Body of pancreas (tissue), 4 donors: ENCODE results near the gene C15orf61. TPM values are rescaled to one million over a fixed set of nuclear protein-coding genes. Genes with fewer than 3 reads are reported as not detected.
A peak's percentile ranks its signal among the peaks of the same experiment; 100 is the strongest.

Experiments used
- ATAC-seq: fragments of 150-250 bp; one replicate; pipeline ENCODE4 v1.9.1; 2016
- DNase-seq, 4 donors: peaks; one replicate each; pipeline ENCODE4 v3.0.0-alpha.2; 2019
- H3K27ac ChIP-seq, 4 donors: fragments of 200-600 bp; sonication (generic); 1 replicate in 3 of 4; 2 replicates in 1 of 4; pipeline versions ENCODE4 v1.5.1 to v1.6.1; 2016 to 2019; ENCODE audit warnings: mild to moderate bottlenecking in 1 of 4, mixed read lengths in 1 of 4, moderate library complexity in 1 of 4
- H3K27me3 ChIP-seq, 2 donors: fragments of 200-600 bp; sonication (generic); one replicate each; pipeline ENCODE4 v1.6.0; 2016; ENCODE audit warnings: mild to moderate bottlenecking in 1 of 2
- H3K36me3 ChIP-seq, 2 donors: fragments of 200-600 bp; sonication (generic); replicated peaks in 1 of 2; 2 replicates each; pipeline ENCODE4 v1.5.1; 2016; ENCODE audit warnings: low read depth in 2 of 2; ENCODE audit not compliant: insufficient read depth in 1 of 2
- H3K4me1 ChIP-seq: fragments of 200-600 bp; sonication (generic); one replicate; pipeline ENCODE4 v1.6.0; 2016
- H3K4me3 ChIP-seq, 2 donors: fragments of 200-600 bp; sonication (generic); 1 replicate in 1 of 2; 2 replicates in 1 of 2; pipeline ENCODE4 v1.5.1; 2016 to 2019
- H3K9me3 ChIP-seq, 3 donors: fragments of 200-600 bp; sonication (generic); 1 replicate in 2 of 3; 2 replicates in 1 of 3; pipeline ENCODE4 v1.5.1; 2016
- CTCF ChIP-seq, 7 experiments: fragments of 450-650 bp in 4 of 7; fragments of 200-600 bp in 3 of 7; sonication (generic) in 3 of 7; IDR thresholded peaks; one replicate each; pipeline ENCODE4 v1.5.1; 2016 to 2019; ENCODE audit warnings: antibody characterized with exemption in 7 of 7
- POLR2A ChIP-seq, 3 donors: fragments of 450-650 bp; IDR thresholded peaks; one replicate each; pipeline ENCODE4 v1.6.1; 2016; ENCODE audit warnings: antibody characterized with exemption in 3 of 3, mild to moderate bottlenecking in 2 of 3
- WGBS, 2 donors: methylation state at CpG; one replicate each; pipeline ENCODE4 v1.1.5; 2017; 5-methylcytosine and 5-hydroxymethylcytosine counted together
- intact Hi-C: fragments of 100-400 bp; cut with DNase I; formaldehyde crosslinking; loops from one replicate; pipeline ENCODE4 v1.15.1; 2023
- total RNA-seq, 2 donors: library from RNA; depleted of rRNA; stranded (reverse); fragments of >200 nt; gene quantifications; one replicate each; pipeline ENCODE4 v1.1.0, GENCODE V29; 2016

Gene C15orf61
- total RNA-seq, 2 donors from 2014 or later: 0.78 to 5.6 TPM

- intact Hi-C loops: no loop called here
- DNase-seq: no peak
- no peaks in the 10 kb centered on the region for H3K27me3 ChIP-seq
- ATAC-seq: no peak
- H3K9me3 ChIP-seq: no peaks in the 10 kb centered on the region
- WGBS, 2 donors: 75% methylated on average over 9 of the region's 9 CpGs
- no peak overlapping the region for H3K27ac ChIP-seq
- no peaks in the 10 kb centered on the region for H3K4me1 ChIP-seq
- no peak overlapping the region for H3K4me3 ChIP-seq
- TF ChIP-seq POLR2A (IDR thresholded peaks at IDR 0.05) (no peak), CTCF (IDR thresholded peaks at IDR 0.05) (no peak)
- peaks cover 0 to 2% of the 10 kb centered on the region in 2 donors for H3K36me3 ChIP-seq
Observed at GRCh38 chr15:67512933-67513714, 7.8 kb upstream of the C15orf61 start.

- H3K4me3 ChIP-seq: no peak overlapping the region
- H3K27ac ChIP-seq: no peak overlapping the region
- DNase-seq (no peak), ATAC-seq (no peak)
- H3K9me3 ChIP-seq: no peaks in the 10 kb centered on the region
- no peaks in the 10 kb centered on the region for H3K27me3 ChIP-seq
- WGBS, 2 donors: 96 to 99% methylated on average over 3 of the region's 3 CpGs
- H3K4me1 ChIP-seq: peaks cover 4% of the 10 kb centered on the region
- TF ChIP-seq POLR2A (IDR thresholded peaks at IDR 0.05) (no peak), CTCF (IDR thresholded peaks at IDR 0.05) (no peak)
- H3K36me3 ChIP-seq: peaks cover 0 to 2% of the 10 kb centered on the region in 2 donors
- intact Hi-C loops: no loop called here
Observed at GRCh38 chr15:67515090-67515489, 5.8 kb upstream of the C15orf61 start.

GRCh38 chr15:67515557-67515956 is 5.4 kb upstream of the C15orf61 start:
- Histone ChIP-seq H3K4me1 (peaks cover 6% of the 10 kb centered on the region), H3K9me3 (no peaks in the 10 kb centered on the region), H3K27ac (no peak overlapping the region), H3K4me3 (no peak overlapping the region), H3K36me3 (peaks cover 0 to 2% of the 10 kb centered on the region in 2 donors), H3K27me3 (no peaks in the 10 kb centered on the region)
- ATAC-seq (no peak), DNase-seq (no peak)
- intact Hi-C loops: no loop called here
- WGBS, 2 donors: 92 to 93% methylated on average over 2 of the region's 2 CpGs
- TF ChIP-seq CTCF (IDR thresholded peaks at IDR 0.05) (no peak), POLR2A (IDR thresholded peaks at IDR 0.05) (no peak)

- no peaks in the 10 kb centered on the region for H3K36me3 ChIP-seq
- intact Hi-C loops: no loop called here
Observed at GRCh38 chr15:67520321-67521028, 456 bp upstream of the C15orf61 start.

More at GRCh38 chr15:67520321-67521028, 456 bp upstream of the C15orf61 start:
- Histone ChIP-seq H3K27ac (peak overlapping the region; percentile 96 to 99 (median 96)), H3K27me3 (no peaks in the 10 kb centered on the region), H3K4me1 (peaks cover 29% of the 10 kb centered on the region), H3K9me3 (no peaks in the 10 kb centered on the region), H3K4me3 (peak overlapping the region; percentile 6 to 36)
- WGBS, 2 donors: 5 to 7% methylated on average over 21 to 24 of the region's 24 CpGs
- TF ChIP-seq POLR2A (IDR thresholded peaks at IDR 0.05) (peak in 2 of 3 donors; percentile 80), CTCF (IDR thresholded peaks at IDR 0.05) (no peak)
- ATAC-seq: peak; percentile 7
- DNase-seq: no peak
